Duodenal mucosa (tissue), 2 donors: ENCODE results near the gene MEF2D.

ENCODE experiments used
- H3K27ac ChIP-seq: one replicate; pipeline ENCODE4 v1.7.0; 2013; ENCODE audit warnings: low read depth, low read length
- H3K27me3 ChIP-seq, 2 donors: one replicate each; pipeline ENCODE4 v1.7.0; 2013; ENCODE audit warnings: low read length in 2 of 2, control low read depth in 1 of 2; ENCODE audit not compliant: insufficient read depth in 2 of 2, control insufficient read depth in 1 of 2
- H3K36me3 ChIP-seq, 2 donors: one replicate each; pipeline ENCODE4 v1.7.0; 2013; ENCODE audit warnings: low read length in 2 of 2, control low read depth in 1 of 2; ENCODE audit not compliant: insufficient read depth in 2 of 2, control insufficient read depth in 1 of 2
- H3K4me1 ChIP-seq, 2 donors: one replicate each; pipeline ENCODE4 v1.7.0; 2013; ENCODE audit warnings: low read length in 2 of 2, control low read depth in 1 of 2; ENCODE audit not compliant: insufficient read depth in 2 of 2, control insufficient read depth in 1 of 2
- H3K4me3 ChIP-seq, 2 donors: one replicate each; pipeline ENCODE4 v1.7.0; 2013; ENCODE audit warnings: low read length in 2 of 2, low read depth in 1 of 2
- H3K9ac ChIP-seq, 2 donors: one replicate each; pipeline ENCODE4 v1.7.0; 2013; ENCODE audit warnings: low read length in 2 of 2, low read depth in 1 of 2
- H3K9me3 ChIP-seq, 2 donors: one replicate each; pipeline ENCODE4 v1.7.0; 2013; ENCODE audit warnings: low read length in 2 of 2, control low read depth in 1 of 2; ENCODE audit not compliant: control insufficient read depth in 1 of 2

Gene MEF2D

DNA sequence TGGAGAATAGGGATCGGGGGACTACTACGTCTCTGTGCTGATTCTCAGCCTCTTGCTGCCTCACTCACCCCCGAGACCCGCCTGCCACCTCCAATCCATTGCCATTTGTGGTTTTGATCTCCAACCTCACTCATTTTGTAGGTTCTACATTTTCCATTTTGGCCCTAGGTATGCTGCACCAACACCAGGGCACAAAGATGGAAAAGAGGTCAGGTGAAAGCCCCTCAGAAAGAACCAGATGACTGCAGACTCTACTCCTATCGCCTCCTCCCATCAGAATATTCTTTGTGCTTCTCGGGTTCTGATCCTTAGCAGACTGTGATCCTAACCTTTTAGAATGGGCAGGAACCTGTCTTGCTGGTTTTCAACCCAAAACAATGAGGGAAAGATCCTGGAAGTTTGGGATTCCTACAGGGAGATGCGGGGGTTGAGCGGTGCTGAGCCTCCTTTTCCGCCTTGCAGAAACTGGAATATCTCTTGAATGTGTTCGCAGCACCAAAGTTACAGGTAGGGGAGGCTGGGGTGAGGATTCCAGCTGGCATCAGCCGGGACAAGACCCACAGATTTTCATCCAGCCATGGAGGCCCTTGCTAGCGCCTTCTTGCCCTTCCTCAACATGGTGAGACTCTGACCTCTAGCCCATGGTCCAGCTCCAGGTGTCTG lies 78.5 kb downstream of the MEF2D start:
- peaks cover 91 to 94% of the 10 kb centered on the region in 2 donors for H3K27me3 ChIP-seq
- no peaks in the 10 kb centered on the region for H3K9me3 ChIP-seq
- H3K9ac ChIP-seq = no peak overlapping the region
- H3K4me3 ChIP-seq = peak overlapping the region; percentile 44 to 63
- H3K36me3 ChIP-seq = no peaks in the 10 kb centered on the region
- H3K4me1 ChIP-seq = peaks cover 16 to 23% of the 10 kb centered on the region in 2 donors
- H3K27ac ChIP-seq = no peak overlapping the region

DNA sequence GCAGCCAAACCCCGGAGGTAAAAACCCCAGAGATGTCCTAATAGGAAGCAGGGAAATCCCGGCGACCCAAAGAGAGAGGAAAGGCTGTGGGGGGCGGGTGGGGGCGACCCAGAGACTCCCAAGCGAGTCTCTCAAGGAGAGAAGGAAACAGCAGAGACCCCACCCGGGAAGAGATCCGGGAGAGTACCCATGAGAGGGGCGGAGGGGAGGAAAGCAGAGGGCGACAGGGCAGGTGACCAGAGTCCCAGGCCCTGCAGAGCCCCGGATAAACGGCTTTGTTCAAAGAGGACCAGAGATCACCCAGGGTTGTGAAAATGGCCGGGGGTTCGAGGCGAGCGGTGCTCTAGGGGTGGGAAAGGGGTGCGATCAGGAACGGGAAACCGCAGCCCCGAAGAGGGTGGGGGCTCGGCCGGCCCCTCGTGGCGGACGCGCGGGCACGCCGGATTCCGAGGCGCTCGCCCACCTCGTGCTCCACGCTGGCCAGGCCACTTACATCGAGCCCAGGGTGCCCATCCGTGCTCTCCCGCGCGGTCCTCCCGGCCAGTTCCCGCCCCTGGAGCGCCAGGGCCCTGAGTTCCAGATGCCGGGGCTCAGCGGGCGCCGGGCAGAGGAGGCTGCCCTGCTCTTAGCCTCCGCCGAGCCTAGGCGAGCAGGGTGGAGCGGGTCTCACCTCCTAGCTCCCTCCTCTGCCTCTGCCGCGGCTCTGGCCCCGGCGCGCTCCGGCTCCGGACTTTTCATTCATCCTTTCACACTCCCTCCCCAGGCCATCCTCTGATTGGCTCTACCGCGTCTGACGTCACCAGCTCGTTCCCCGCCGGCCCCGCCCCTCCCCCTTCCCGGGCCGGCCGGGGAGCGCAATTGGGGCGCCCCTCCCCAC lies 79.3 kb downstream of the MEF2D start:
- Histone ChIP-seq H3K4me1 (peaks cover 16 to 23% of the 10 kb centered on the region in 2 donors), H3K27ac (no peak overlapping the region), H3K27me3 (peaks cover 85 to 94% of the 10 kb centered on the region in 2 donors), H3K9me3 (no peaks in the 10 kb centered on the region), H3K36me3 (no peaks in the 10 kb centered on the region), H3K4me3 (peak overlapping the region; percentile 44 to 63), H3K9ac (no peak overlapping the region)

DNA sequence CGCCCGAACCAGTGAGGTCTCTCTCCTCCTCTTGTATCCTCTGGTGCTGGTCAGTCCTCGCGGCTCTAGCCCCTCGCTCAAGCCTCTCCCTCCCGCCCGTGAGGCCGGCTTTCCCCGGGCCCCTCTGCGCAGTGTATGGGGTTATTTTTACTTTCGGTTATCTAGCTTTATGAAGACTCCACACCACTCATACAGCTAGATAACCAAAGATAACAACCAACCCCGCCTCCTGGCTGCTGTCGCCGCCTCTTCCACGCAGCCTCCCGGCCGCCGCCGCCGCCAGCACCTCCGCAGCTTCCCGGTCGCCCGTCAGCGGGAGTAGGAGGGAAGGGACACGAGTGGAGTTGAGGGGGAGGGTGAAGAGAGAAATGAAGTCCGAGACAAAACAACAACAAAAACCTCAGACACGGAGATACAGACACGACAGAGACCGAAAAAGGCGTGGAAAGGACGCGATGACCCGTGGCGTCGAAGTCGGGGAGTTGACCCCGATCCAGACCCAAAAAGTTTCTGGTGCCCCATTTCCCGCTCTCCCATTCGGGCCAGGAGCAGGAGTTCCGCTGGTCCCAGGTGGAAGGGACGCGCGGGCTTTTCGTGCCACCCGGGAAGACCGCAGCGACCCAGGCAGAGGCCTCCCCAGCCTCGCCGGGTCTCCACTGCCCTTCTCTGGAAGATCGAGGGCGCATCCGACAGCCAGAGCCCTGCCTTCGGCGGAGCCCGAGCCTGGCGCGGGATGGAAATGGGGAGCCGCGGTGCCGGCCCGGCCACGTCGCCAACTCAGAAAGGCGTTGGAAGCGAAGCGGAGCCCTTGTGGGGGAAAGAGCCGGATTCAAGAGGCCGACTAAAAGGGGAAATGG lies 80.1 kb downstream of the MEF2D start:
- H3K9me3 ChIP-seq = no peaks in the 10 kb centered on the region
- peaks cover 83 to 95% of the 10 kb centered on the region in 2 donors for H3K27me3 ChIP-seq
- no peaks in the 10 kb centered on the region for H3K36me3 ChIP-seq
- H3K9ac ChIP-seq = peak overlapping the region; percentile 6 to 27
- H3K4me1 ChIP-seq = peaks cover 16 to 23% of the 10 kb centered on the region in 2 donors
- H3K27ac ChIP-seq = no peak overlapping the region
- H3K4me3 ChIP-seq = peak overlapping the region; percentile 44 to 63

DNA sequence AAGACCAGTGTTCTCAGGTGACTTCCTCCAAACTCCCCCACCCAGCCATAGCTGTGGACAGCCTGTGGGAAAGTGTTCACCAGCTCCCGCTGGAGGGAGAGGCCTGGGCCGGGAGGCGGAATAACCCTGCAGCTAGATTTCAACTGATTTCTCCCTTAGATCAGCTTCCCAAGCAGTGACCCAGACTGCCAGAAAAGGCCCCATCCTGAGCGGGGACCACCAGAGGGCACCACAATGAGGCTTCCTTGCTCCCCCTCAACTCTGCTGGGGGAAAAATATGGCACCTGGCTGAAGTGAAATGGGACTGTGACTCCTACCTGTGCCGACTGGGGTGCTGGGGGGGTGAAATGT lies 80.7 kb downstream of the MEF2D start:
- Histone ChIP-seq H3K9ac (peak overlapping the region; percentile 6 to 27), H3K4me3 (peak overlapping the region; percentile 44 to 63)

DNA sequence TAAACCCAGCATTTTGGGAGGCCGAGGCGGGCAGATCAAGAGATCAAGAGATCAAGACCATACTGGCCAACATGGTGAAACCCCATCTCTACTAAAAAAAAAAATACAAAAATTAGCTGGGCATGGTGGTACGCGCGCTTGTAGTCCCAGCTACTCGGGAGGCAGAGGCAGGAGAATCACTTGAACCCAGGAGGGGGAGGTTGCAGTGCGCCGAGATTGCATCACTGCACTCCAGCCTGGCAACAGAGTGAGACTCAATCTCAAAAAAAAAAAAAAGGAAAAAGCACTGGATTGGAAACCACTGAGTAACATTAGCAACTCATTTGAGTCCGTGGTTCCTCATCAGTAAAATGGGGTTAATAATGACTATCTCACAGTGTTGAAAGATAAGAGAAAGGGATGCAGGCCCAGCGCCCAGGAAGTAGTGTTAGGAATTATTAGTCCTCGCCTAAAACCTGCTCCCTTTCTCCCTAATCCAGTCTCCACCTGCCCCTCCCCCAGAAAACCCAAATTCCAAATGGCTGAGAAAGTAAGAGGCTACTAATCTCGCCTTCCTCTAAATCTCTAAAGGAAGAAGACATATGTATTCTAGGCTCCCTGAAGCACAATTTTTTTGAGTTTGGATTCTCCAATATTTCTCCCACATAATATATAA lies 82.0 kb downstream of the MEF2D start:
- Histone ChIP-seq H3K27ac (no peak overlapping the region), H3K36me3 (no peaks in the 10 kb centered on the region), H3K27me3 (peaks cover 72 to 77% of the 10 kb centered on the region in 2 donors), H3K4me1 (peaks cover 16 to 23% of the 10 kb centered on the region in 2 donors), H3K4me3 (no peak overlapping the region), H3K9ac (no peak overlapping the region), H3K9me3 (no peaks in the 10 kb centered on the region)

More for the DNA sequence above, 80.7 kb downstream of the MEF2D start:
- peaks cover 80 to 89% of the 10 kb centered on the region in 2 donors for H3K27me3 ChIP-seq
- H3K27ac ChIP-seq = no peak overlapping the region
- H3K36me3 ChIP-seq = no peaks in the 10 kb centered on the region
- no peaks in the 10 kb centered on the region for H3K9me3 ChIP-seq
- peaks cover 16 to 23% of the 10 kb centered on the region in 2 donors for H3K4me1 ChIP-seq

DNA sequence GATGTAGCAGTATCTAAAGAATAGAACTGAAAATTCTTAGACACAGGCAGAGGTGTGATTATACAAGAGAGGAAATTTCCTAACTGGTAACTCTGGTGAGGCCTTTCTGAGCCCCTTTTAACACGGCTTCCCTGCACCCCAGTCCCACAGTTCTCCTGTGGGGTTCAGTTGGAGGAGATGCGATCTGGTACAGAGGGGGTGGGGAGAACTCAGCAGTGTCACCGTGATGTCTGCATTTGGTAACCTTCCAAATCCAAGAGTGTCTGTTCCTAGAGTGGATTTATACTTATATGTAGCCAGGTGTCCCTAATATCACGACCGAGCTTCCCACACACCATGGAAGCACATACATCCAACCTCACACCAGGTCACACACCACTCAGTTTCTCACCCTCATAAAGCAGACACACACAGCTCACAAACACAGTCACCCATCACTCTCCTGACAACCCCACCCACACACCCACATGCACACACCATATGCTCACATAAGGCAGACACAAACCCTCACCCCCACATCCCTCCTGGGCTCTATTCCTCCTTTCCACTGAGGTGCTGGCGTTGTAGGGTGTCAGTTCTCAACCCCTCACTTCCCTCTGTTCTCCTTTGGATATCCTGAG lies 83.1 kb downstream of the MEF2D start:
- Histone ChIP-seq H3K9ac (no peak overlapping the region), H3K27me3 (peaks cover 62 to 69% of the 10 kb centered on the region in 2 donors), H3K27ac (no peak overlapping the region), H3K4me1 (peaks cover 16 to 22% of the 10 kb centered on the region in 2 donors), H3K36me3 (no peaks in the 10 kb centered on the region), H3K4me3 (no peak overlapping the region), H3K9me3 (no peaks in the 10 kb centered on the region)

DNA sequence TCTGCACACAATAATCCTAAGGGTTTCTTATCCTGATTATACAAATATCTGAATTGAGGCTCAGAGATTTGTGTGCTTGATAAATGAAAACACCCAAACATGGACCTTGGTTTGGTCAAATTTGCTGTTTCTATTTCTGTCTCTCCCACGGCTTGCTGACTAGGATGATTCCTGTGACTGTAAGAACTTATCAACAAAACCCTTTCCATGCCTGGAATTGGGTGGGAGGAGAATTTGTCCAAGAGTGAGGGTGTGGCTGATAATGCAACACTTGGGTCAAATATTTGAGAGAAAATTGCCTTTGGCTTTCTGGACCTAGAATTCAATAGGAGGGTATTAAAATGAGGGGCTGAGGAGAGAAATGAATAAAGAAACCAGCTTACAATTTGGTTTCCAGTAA lies 83.6 kb downstream of the MEF2D start:
- H3K9ac ChIP-seq = no peak overlapping the region
- H3K27me3 ChIP-seq = peaks cover 56 to 64% of the 10 kb centered on the region in 2 donors
- no peaks in the 10 kb centered on the region for H3K9me3 ChIP-seq
- H3K27ac ChIP-seq = no peak overlapping the region
- H3K36me3 ChIP-seq = no peaks in the 10 kb centered on the region
- no peak overlapping the region for H3K4me3 ChIP-seq
- peaks cover 16 to 17% of the 10 kb centered on the region in 2 donors for H3K4me1 ChIP-seq

DNA sequence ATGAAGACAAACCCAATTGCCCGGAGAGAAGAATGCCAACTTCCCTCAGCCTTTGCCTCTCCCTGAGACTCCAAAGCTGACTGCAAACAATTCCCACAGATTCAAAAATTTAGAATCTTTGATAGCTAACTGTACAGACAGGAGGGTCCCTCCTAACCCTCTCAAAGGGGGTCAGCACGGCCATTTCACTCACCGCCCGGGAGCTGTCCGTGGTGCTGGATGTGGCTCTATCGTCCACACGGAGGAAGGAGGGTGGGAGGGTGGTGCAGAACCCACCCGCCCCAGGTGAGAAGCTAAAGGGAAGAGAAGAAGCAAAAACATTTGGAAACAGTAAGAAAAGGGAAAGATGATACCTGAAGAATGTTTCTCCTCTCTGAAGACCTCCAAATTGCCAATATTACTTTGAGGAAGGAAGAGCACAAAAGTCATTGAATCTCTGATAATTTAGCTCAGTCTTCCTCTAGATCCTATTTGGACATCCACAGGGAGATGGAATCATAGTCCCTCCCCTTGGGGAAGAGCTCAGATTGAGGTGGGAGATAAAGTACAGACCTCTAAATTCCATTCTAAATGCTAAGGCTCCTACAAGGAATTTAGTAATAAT lies 86.0 kb downstream of the MEF2D start:
- H3K9ac ChIP-seq = no peak overlapping the region

More for the DNA sequence above, 86.0 kb downstream of the MEF2D start:
- H3K4me3 ChIP-seq = no peak overlapping the region
- H3K36me3 ChIP-seq = no peaks in the 10 kb centered on the region
- no peaks in the 10 kb centered on the region for H3K9me3 ChIP-seq
- no peak overlapping the region for H3K27ac ChIP-seq
- peaks cover 41 to 45% of the 10 kb centered on the region in 2 donors for H3K27me3 ChIP-seq
- no peaks in the 10 kb centered on the region for H3K4me1 ChIP-seq
